MM.1S (cell line): ENCODE data around the gene CLPTM1L.

Experiments
- EZH2 ChIP-seq: fragments of 300-600 bp; sonication (generic); optimal IDR thresholded peaks from 2 replicates; pipeline ENCODE3; 2017; ENCODE audit warnings: low read depth, mild to moderate bottlenecking, antibody characterized with exemption, low read length, mixed read lengths
- EZH2phosphoT487 ChIP-seq: fragments of 300-600 bp; sonication (generic); IDR thresholded peaks from 2 replicates; pipeline ENCODE4 v1.6.1; 2018; ENCODE audit warnings: antibody characterized with exemption, low read length
- TF ChIP-seq, protein P1 (sequence below): fragments of 300-600 bp; sonication (generic); IDR thresholded peaks from 2 replicates; pipeline ENCODE4 v1.5.1; 2016; ENCODE audit warnings: antibody characterized with exemption, low read length, mixed read lengths

DNA sequence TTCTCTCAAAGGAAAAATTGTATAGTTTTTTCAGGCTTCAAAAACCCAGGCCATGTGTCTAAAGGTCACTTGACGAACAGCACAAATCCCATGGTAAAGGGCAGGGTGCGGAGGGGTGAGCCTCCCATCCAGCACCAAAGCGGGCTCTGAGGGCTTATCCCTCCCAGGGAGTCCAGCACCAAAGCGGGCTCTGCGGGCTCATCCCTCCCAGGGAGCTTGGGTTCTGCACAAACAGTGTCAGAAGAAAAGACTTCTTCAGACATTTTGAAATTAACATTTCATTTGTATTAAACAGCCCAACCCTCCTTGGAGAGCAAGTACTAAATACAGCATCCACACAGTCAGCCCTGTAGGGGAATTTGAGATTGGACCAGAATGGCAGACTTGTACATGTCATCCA is 43.0 kb upstream of the CLPTM1L start:
- TF ChIP-seq, protein P1, sequence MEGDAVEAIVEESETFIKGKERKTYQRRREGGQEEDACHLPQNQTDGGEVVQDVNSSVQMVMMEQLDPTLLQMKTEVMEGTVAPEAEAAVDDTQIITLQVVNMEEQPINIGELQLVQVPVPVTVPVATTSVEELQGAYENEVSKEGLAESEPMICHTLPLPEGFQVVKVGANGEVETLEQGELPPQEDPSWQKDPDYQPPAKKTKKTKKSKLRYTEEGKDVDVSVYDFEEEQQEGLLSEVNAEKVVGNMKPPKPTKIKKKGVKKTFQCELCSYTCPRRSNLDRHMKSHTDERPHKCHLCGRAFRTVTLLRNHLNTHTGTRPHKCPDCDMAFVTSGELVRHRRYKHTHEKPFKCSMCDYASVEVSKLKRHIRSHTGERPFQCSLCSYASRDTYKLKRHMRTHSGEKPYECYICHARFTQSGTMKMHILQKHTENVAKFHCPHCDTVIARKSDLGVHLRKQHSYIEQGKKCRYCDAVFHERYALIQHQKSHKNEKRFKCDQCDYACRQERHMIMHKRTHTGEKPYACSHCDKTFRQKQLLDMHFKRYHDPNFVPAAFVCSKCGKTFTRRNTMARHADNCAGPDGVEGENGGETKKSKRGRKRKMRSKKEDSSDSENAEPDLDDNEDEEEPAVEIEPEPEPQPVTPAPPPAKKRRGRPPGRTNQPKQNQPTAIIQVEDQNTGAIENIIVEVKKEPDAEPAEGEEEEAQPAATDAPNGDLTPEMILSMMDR = no peak
- TF ChIP-seq EZH2phosphoT487 (no peak), EZH2 (no peak)
